Measurements from ENCODE around the gene SUN1.

DNA sequence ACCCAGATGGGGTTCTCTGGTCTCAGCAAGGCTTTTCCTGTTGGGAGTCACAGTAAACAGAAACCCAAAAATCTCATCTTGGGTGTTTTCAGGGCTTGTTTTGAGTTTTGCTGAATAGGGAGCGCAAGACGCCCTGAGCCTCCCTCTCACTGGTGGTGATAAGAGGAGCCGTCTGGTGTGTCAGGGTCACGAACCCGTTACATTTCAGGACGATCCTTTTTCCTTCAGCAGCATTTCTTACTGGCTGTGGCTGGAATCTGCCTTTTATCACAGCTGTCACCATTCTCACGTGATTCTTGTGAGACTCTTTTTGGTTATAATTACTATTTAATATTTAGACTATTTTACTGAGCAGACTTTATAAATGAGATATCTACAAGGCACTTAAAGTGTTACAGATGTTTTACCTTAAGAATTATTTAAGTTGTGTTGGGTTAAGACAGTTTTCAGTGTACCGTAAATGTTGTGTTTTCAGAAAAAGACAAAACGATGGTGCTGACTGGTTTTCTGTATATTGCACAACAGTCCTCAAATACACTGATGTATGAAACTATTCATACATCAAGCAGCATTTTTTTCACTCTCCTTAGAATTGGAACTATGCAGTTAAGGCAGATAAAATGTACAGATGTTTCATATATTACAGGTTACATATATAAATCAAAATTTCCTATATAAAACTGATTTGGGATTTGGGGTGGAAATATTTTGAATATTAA is 41.9 kb downstream of the SUN1 start:
- TF ChIP-seq CTCF (conservative IDR thresholded peaks at IDR 0.05; ENCODE audit: low read depth in 2 of 2) (no peak), POLR2AphosphoS5 (IDR thresholded peaks at IDR 0.05; ENCODE audit: low read depth) (no peak), EZH2 (IDR thresholded peaks at IDR 0.05; ENCODE audit: low read depth, unreplicated experiment) (no peak), JUNB (IDR thresholded peaks at IDR 0.05; ENCODE audit: unreplicated experiment) (no peak), EZH2phosphoT487 (IDR thresholded peaks at IDR 0.05; ENCODE audit: unreplicated experiment) (no peak), ZNF114 (CRISPR knock-in tag; IDR thresholded peaks at IDR 0.05) (no peak), CREB1 (CRISPR knock-in tag; IDR thresholded peaks at IDR 0.05; ENCODE audit: low read depth) (no peak)

All from GM23338 (cell line).